ENCODE measurements around the gene LCAT.

LCAT gene

DNA sequence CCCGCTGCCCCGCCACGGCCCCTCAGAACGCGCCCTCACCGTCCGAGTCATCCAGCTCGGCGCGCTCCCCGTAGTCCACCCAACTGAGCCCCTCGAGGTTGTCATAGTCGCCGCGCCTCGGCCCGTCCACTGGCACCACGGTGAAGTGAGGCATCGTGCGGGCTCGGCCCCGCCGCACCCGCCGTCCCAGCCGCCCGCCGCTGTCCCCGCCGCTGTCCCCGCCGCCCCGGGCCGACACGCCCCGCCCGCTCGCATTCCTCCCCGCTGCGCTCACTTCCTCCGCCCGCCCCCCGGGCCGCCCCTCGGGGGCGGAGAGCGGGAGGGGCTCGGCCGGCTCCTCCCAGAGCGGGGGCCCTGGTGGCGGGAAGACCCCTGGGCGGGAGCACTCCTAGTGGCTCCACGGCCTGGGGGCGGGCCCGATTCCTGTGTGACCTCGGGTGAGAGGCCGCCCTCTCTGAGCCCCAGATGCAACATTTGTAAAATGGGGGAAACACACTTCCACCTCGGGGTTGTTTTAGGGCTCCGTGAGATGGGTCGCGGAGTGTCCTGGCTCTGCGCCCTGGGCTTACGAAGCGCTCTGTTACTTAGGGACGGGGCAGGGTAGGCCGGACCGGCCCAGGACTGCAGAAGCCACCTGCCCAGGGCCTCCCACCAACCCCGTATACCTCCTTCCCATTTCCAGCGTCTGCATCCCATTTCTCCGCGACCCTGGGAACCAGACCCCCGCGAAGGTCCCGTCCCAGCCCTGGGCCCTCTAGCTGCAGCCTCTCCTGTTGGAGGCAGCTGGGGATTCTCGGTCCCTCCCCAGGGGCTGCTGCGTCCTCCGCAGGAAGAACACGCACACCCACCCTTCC, 24.7 kb upstream of the LCAT start, which contains the start of gene SLC12A4:
TSS of gene SLC12A4 (minus strand) at position 238 of the 854 bp plus-strand sequence. CDS start at position 154, 84 bp downstream.
- DNase-seq: no peak

DNA sequence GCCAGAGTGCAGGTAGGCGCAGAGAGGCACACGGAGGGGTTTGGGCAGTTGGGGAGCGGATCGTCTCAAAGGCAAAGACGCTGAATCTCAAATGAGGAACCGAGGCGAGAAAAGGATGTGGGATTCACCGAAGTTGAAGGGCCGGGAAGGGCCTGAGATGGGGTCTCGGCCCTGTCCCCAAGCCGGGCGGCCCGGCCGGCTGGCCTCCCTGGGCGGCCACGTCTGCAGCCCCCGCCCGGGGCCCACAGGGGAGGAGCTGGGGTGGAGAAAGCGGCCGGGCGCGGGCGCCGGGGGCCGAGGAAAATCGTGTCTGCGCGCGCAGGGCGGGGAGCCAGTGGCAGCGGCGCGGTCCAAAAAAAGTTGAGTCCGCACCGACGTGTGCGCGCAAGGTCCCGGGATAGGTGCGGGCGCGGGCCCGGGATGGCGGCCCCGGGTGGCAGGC, 24.1 kb upstream of the LCAT start:
- no peak for DNase-seq

DNA sequence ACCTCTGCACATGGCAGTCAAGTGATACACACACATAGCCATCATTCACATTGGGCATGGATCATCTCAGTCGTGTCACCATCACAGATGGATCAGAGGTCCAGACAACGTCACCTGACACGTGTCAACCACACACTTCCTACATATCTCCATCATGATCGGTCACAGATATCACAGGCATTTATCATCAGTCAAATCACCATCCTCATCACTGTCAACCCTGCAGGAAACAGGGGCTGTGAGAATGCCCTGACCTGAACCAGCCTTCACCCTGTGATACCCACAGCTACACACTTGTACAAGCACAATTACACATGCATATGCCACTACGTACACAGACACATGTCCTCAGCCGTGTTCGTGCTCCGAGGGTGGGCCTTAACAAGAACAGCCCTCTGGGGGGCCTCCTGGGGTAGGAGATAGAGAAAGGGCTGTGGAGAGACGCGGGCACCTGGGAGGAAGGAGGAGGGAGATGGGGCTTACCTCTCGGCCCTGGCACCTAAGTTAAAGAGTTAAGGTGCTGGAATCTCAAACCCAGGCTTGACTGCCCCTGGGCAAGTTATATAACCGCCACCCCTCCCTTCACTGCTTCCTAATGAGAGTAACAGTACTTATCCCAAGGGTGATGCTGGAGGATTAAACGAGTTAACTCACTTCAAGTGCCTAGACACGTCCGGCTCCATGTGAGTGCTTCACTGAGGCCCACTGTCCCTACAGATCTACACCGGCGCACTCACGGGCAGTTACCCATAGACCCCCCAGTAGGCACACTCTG, 23.4 kb upstream of the LCAT start:
- DNase-seq: no peak

- DNase-seq: no peak
Observed at GRCh38 chr16:67966549-67967182, 22.7 kb upstream of the LCAT start.

GRCh38 chr16:67965668-67966548, 22.0 kb upstream of the LCAT start:
- no peak for DNase-seq

- no peak for DNase-seq
Observed at GRCh38 chr16:67964477-67965131, 20.7 kb upstream of the LCAT start.

GRCh38 chr16:67963662-67964321, 19.9 kb upstream of the LCAT start:
- no peak for DNase-seq

DNA sequence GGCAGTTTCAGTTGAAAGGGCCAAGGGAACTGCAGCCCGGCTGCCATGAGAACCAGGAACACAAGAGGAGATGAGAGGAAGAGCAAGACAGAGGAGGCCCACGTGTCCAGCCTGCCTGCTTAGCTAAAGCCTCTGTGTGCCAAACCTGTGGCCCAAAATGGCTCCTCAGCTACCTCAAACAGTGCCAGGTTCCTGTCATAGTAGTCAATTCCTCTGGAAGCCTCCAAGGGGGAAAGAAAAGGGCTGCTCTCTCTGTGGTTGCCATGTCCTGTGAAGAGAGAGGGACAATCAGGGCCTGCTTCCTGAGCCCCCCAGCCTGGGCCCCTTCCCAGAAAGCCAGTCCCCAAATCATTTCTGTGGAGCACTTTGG, 19.4 kb upstream of the LCAT start:
- DNase-seq: no peak

- DNase-seq: no peak
Observed at GRCh38 chr16:67962135-67962534, 18.2 kb upstream of the LCAT start.

GRCh38 chr16:67961551-67961957, 17.6 kb upstream of the LCAT start:
- DNase-seq: peak; percentile 37

GRCh38 chr16:67959536-67960329, 15.8 kb upstream of the LCAT start:
- DNase-seq: no peak

GRCh38 chr16:67957622-67958021, 13.7 kb upstream of the LCAT start:
- DNase-seq: no peak

DNA sequence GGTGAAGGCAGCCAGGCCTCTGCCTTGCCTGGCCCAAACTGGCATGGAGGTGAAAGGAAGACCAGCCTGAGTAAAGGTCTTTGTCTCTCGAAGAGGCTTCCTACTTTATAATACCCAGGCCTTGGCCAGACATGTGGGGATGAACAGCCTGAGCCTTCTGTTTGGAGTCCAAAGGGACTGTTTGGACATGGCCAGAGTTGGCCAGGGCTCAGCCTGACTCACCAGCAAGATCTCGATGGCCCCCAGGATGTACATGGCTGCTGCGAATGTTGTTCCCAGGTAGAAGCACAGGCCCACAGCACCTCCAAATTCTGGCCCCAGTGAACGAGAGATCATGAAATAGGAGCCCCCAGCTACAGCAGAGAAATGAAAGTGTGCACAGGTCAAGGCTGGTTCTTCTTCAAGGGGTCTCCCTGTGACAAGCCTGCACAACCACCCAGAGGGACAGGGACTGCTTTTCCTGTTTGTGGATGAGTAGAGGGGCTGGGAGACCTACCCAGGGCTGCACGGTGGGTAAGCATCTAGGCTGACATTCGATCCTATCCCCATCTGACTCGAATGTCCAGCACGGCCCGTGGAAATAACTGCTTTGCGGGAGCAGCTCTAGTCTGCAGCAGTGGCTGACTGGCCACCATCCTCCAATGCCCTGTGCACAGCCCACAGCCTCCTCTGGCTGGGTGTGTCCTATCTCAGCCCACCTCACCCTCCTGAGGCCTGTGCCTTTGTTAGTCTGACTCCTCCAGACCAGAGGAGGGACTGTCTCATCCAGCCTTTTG, 10.7 kb upstream of the LCAT start:
- no peak for DNase-seq

GRCh38 chr16:67953641-67954375, 9.9 kb upstream of the LCAT start:
- DNase-seq: no peak

DNA sequence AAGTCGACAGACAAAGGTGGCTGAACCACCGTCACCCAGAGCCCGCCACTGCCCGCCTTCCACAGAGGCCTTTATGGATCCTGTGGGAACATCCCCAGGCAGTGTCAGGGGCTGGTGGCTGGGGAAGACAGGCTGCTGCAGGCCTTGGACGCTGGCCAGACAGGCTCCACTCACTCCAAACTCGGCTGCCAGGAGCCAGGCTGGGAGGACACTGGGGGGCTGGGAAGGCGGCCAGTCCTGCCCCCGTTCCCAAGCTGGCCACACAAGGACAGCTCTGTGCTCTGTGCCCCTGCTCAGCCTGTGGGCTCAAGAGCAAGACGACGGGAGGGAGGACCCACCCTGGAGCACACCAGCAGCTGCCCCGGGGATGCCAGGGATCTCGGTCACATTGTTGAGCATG, 7.6 kb upstream of the LCAT start:
- no peak for DNase-seq

DNA sequence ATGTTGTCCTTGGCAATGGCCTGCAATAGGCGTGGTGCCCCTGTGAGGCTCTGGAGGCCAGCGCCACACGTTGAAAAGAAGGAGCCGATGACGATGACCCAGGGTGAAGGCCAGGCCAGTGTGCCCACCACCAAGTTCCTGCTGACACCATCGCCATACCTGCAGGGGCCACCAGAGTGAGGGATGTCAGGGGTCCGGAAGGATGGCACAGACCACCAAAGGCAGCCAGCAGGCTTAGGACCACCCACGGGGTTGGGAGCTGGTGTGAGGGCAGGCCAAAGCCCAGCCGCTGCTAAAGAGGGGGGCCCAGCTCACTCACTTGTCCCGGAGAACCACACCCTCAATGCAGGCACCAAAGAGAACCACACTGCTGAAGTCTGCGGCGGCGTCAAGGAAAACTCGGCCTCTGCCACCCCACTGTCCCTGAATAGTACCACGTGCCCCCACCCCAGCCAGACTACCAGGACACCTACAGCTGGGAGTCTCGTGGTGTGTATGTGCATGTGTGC, 6.5 kb upstream of the LCAT start:
- DNase-seq: no peak

DNA sequence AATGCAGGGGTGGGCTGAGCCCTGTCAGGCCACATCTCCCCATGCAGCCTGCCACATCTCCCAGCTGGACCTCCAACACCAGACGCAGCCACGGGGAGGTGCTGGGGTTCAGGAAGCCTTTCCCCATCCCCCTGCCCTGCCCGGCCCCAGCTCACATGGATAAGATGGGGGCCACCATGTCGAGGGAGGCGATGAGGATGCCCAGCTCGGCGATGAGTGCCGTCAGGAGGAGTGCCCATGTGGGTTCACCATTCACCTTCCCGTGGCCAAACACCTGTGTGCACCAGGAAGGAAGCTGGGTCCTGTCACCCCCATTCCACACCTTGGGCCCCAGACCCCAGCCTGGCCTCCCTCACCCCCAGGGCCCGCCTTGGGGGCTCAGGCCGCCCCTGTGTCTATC, 5.7 kb upstream of the LCAT start:
- DNase-seq: no peak

- DNase-seq: no peak
Observed at GRCh38 chr16:67948015-67948414, 4.1 kb upstream of the LCAT start.

All from DMS 273 treated with DMSO at 0.1 percent for 48 hours (cell line).